IMR-90 (cell line): Measurements from ENCODE around the gene FAM110A. TPM values are rescaled to one million over a fixed set of nuclear protein-coding genes. Genes with fewer than 3 reads are reported as not detected.

Source experiments
- ATAC-seq: fragments of 200-7000 bp; cut with Tn5 transposase; 2 replicates; pipeline ENCODE4 v1.9.1; 2020; ENCODE audit warnings: low read depth, mild to moderate bottlenecking, moderate library complexity
- BruUV-seq: library from RNA; stranded (reverse); fragments of 400-500 nt; replicated peaks from 2 replicates; lab custom pipeline; 2021; lab: Mats Ljungman, UMichigan
- CTCF ChIA-PET: fragments of 300-600 bp; formaldehyde crosslinking; extraction: SDS; loops from one replicate; lab custom pipeline; 2021; ENCODE audit warnings: antibody characterized with exemption; lab: Yijun Ruan, JAX
- POLR2A ChIA-PET: fragments of 300-600 bp; sonication (Branson Sonifier 250); formaldehyde crosslinking; loops from one replicate; lab custom pipeline; 2022; ENCODE audit warnings: antibody characterized with exemption; ENCODE audit not compliant: unreplicated experiment; lab: Charles Lee
- DNase-seq: peaks from one replicate; pipeline ENCODE4 v3.0.0; 2013
- H2AFZ ChIP-seq: replicated peaks from 2 replicates; pipeline ENCODE3; 2013; ENCODE audit warnings: low read length, mild to moderate bottlenecking; ENCODE audit not compliant: poor library complexity
- H2AK5ac ChIP-seq: 2 replicates; pipeline ENCODE4 v1.6.1; 2013; ENCODE audit warnings: low read depth, low read length, inconsistent platforms
- H2AK9ac ChIP-seq: replicated peaks from 2 replicates; pipeline ENCODE3; 2013; ENCODE audit warnings: mild to moderate bottlenecking, low read depth, low read length, moderate library complexity; ENCODE audit not compliant: poor library complexity
- H2BK120ac ChIP-seq: 2 replicates; pipeline ENCODE4 v1.6.1; 2013; ENCODE audit warnings: low read depth, low read length, inconsistent platforms
- H2BK15ac ChIP-seq: 3 replicates; pipeline ENCODE4 v1.6.1; 2013; ENCODE audit warnings: low read depth, low read length, inconsistent platforms
- H2BK20ac ChIP-seq: 2 replicates; pipeline ENCODE4 v1.6.1; 2013; ENCODE audit warnings: low read depth, mild to moderate bottlenecking, inconsistent platforms, low read length, moderate library complexity
- H2BK5ac ChIP-seq: 2 replicates; pipeline ENCODE4 v1.6.1; 2013; ENCODE audit warnings: mild to moderate bottlenecking, low read depth, low read length, inconsistent platforms; ENCODE audit not compliant: poor library complexity, severe bottlenecking
- H3K14ac ChIP-seq: replicated peaks from 2 replicates; pipeline ENCODE4 v1.6.1; 2013; ENCODE audit warnings: low read depth, low read length, inconsistent platforms
- H3K18ac ChIP-seq: 2 replicates; pipeline ENCODE4 v1.6.1; 2013; ENCODE audit warnings: low read depth, low read length, control low read depth
- H3K23ac ChIP-seq: 2 replicates; pipeline ENCODE4 v1.6.1; 2013; ENCODE audit warnings: low read depth, low read length, inconsistent platforms
- H3K27ac ChIP-seq: 2 replicates; pipeline ENCODE4 v1.5.1; 2013; ENCODE audit warnings: mild to moderate bottlenecking, control low read depth, low read length; ENCODE audit not compliant: insufficient read depth
- H3K27me3 ChIP-seq: 2 replicates; pipeline ENCODE4 v1.6.1; 2013; ENCODE audit warnings: low read length; ENCODE audit not compliant: control insufficient read depth, insufficient read depth
- H3K36me3 ChIP-seq: 2 replicates; pipeline ENCODE4 v1.6.1; 2013; ENCODE audit warnings: low read length, mixed read lengths; ENCODE audit not compliant: control insufficient read depth, insufficient read depth
- H3K4ac ChIP-seq: 2 replicates; pipeline ENCODE4 v1.6.1; 2013; ENCODE audit warnings: low read depth, low read length, inconsistent platforms
- H3K4me1 ChIP-seq: 2 replicates; pipeline ENCODE4 v1.6.1; 2013; ENCODE audit warnings: low read length, mixed read lengths; ENCODE audit not compliant: control insufficient read depth, insufficient read depth
- H3K4me2 ChIP-seq: 2 replicates; pipeline ENCODE4 v1.6.1; 2013; ENCODE audit warnings: low read depth, mild to moderate bottlenecking, control low read depth, low read length, moderate library complexity
- H3K4me3 ChIP-seq: 2 replicates; pipeline ENCODE4 v1.5.1; 2013; ENCODE audit warnings: low read depth, mild to moderate bottlenecking, control low read depth, low read length, moderate library complexity; ENCODE audit not compliant: insufficient read depth
- H3K56ac ChIP-seq: 2 replicates; pipeline ENCODE4 v1.6.1; 2013; ENCODE audit warnings: low read length, inconsistent platforms; ENCODE audit not compliant: insufficient read depth; ENCODE audit errors: extremely low read depth
- H3K79me1 ChIP-seq, 2 experiments: 2 replicates each; pipeline ENCODE4 v1.6.1; 2013; ENCODE audit warnings: low read length in 2 of 2, inconsistent platforms in 1 of 2, low read depth in 1 of 2
- H3K9ac ChIP-seq: 2 replicates; pipeline ENCODE4 v1.6.1; 2013; ENCODE audit warnings: low read depth, low read length, control low read depth
- H3K9me1 ChIP-seq: 2 replicates; pipeline ENCODE4 v1.6.1; 2013; ENCODE audit warnings: low read length, inconsistent platforms; ENCODE audit not compliant: insufficient read depth
- H3K9me3 ChIP-seq: 2 replicates; pipeline ENCODE4 v1.6.1; 2013; ENCODE audit warnings: low read length; ENCODE audit not compliant: control insufficient read depth, insufficient read depth
- H4K20me1 ChIP-seq: 2 replicates; pipeline ENCODE4 v1.6.1; 2013; ENCODE audit warnings: low read length, inconsistent platforms; ENCODE audit not compliant: insufficient read depth
- H4K5ac ChIP-seq: 2 replicates; pipeline ENCODE4 v1.6.1; 2013; ENCODE audit warnings: mild to moderate bottlenecking, low read depth, low read length, control low read depth
- H4K8ac ChIP-seq, 2 experiments: 2 replicates each; pipeline ENCODE4 v1.6.1; 2013; ENCODE audit warnings: low read depth in 2 of 2, low read length in 2 of 2, control low read depth in 1 of 2, inconsistent platforms in 1 of 2
- H4K91ac ChIP-seq: 2 replicates; pipeline ENCODE4 v1.6.1; 2013; ENCODE audit warnings: low read depth, low read length, inconsistent platforms; ENCODE audit not compliant: insufficient read depth
- MAZ ChIP-seq: IDR thresholded peaks from 2 replicates; pipeline ENCODE4 v1.6.1; 2012; ENCODE audit warnings: low read depth, mild to moderate bottlenecking, low read length, improper control_type of control experiment, moderate library complexity, borderline replicate concordance
- POLR2A ChIP-seq: IDR thresholded peaks from 2 replicates; pipeline ENCODE4 v1.6.1; 2012; ENCODE audit warnings: mild to moderate bottlenecking, low read depth, low read length
- RAD21 ChIP-seq: IDR thresholded peaks from 2 replicates; pipeline ENCODE4 v1.6.1; 2012; ENCODE audit warnings: low read length, improper control_type of control experiment
- WGBS, 2 experiments: methylation state at CpG; one replicate each; pipeline versions ENCODE4 v1.1.5 to v1.1.7; 2013; ENCODE audit warnings: missing lambda C conversion rate in 2 of 2; ENCODE audit not compliant: insufficient read length in 1 of 2; ENCODE audit errors: extremely low coverage in 2 of 2; 5-methylcytosine and 5-hydroxymethylcytosine counted together
- dilution Hi-C: fragments of 300-500 bp; cut with HindIII; formaldehyde crosslinking; loops from one replicate; pipeline ENCODE4 v1.14.3; 2018; ENCODE audit warnings: low sequenced_read_pairs; ENCODE audit not compliant: unreplicated experiment
- in situ Hi-C: fragments of 300-500 bp; cut with MboI; formaldehyde crosslinking; loops from 3 replicates; pipeline ENCODE4 v1.14.3; 2019; ENCODE audit warnings: low sequenced_read_pairs, inconsistent platforms, mixed read lengths
- intact Hi-C: fragments of 100-400 bp; cut with micrococcal nuclease; formaldehyde crosslinking; loops from 2 replicates; pipeline ENCODE4 v1.10.0; 2022
- polyA plus RNA-seq, 3 experiments: library from polyadenylated mRNA; depleted of rRNA; stranded (reverse); fragments of >200 nt; gene quantifications; 2 replicates each; pipeline ENCODE4 v1.2.3, GENCODE V29; 2012; ENCODE audit warnings: low replicate concordance in 1 of 3
- total RNA-seq: library from RNA; depleted of rRNA; stranded (reverse); fragments of >200 nt; gene quantifications from 2 replicates; pipeline ENCODE4 v1.2.3, GENCODE V29; 2012
- TF ChIP-seq, protein P1 (sequence below): fragments of 150-350 bp; IDR thresholded peaks from 2 replicates; pipeline ENCODE4 v1.6.1; 2017; ENCODE audit warnings: mild to moderate bottlenecking, antibody characterized with exemption, low read length, low read depth

The FAM110A gene
- total and polyA plus RNA-seq, 2 of the 4 experiments (the other 2 are of a cell fraction) = 0.36 to 3.6 TPM

DNA sequence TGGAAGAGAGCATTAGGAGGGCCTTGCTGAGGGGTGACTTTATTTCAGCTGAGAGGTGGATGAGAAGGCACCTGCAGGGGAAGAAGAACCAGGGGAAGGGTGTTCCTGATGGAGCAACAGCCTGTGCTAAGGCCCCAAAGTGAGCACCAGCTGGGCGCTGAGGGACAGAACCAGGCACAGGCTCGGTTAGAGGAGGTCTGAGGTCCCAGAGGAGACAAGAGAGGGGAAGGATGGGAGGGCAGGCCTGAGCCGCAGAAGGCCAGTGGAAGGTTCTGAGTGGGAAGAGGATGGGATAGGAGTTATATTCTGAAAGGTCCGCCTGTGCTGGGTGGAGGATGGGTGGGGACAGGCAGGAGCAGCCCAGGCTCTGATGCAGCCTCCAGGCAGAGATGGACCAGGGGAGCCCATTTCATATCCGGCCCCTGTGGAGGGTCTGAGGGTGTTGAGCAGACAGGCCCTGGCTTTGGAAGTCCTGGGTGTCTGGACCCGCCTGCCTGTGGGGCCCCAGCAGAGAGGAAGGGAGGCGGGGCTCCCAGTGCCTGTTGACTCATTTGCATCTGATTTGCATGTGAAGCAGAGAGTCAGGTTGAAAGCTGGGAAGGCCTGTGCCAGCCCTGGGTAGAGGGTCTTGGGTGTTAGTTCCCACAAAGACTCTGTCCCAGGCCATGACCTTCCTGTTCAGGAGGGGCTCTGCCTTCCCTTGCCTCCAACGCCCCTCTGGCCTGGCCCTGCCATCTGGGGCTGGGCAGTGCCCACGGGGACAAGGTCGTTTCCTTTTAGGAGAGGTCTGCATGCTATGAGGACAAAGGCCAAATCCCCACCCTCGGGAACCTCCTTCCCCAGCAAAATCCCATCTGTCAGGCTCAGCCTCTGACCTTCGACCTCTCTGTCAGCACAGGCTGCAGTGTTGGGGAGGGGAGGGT is 10.6 kb upstream of the FAM110A start (continued):
- TF ChIP-seq RAD21 = no peak
- TF ChIP-seq POLR2A = no peak

- no peak overlapping the region for H2BK120ac ChIP-seq
- dilution Hi-C loops = no loop called here
- H2BK15ac ChIP-seq = no peak overlapping the region
- no peak overlapping the region for H3K4ac ChIP-seq
- H3K23ac ChIP-seq = no peak overlapping the region
- intact Hi-C loops = no loop called here
- ChIA-PET POLR2A (no interaction called here), CTCF (no interaction called here)
- no peak overlapping the region for H2AFZ ChIP-seq
- no peak overlapping the region for H2AK5ac ChIP-seq
- no peaks in the 10 kb centered on the region for H3K4me1 ChIP-seq
- H3K4me3 ChIP-seq = no peak overlapping the region
- H2BK5ac ChIP-seq = no peak overlapping the region
- TF ChIP-seq, protein P1, sequence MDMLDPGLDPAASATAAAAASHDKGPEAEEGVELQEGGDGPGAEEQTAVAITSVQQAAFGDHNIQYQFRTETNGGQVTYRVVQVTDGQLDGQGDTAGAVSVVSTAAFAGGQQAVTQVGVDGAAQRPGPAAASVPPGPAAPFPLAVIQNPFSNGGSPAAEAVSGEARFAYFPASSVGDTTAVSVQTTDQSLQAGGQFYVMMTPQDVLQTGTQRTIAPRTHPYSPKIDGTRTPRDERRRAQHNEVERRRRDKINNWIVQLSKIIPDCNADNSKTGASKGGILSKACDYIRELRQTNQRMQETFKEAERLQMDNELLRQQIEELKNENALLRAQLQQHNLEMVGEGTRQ = peak; percentile 50; the same call in 1 of the 2 replicates
- no peak for TF ChIP-seq MAZ
- H2BK20ac ChIP-seq = no peak overlapping the region
- H4K5ac ChIP-seq = no peak overlapping the region
- no peak overlapping the region for H3K4me2 ChIP-seq
- ATAC-seq = no peak
- no peak overlapping the region for H4K91ac ChIP-seq
- H3K9ac ChIP-seq = no peak overlapping the region
- in situ Hi-C loops = loop anchor here (10.0 kb wide), 1 partner anchor 291 kb away; the partner anchor contains the start of gene PSMF1
- no peak overlapping the region for H3K27ac ChIP-seq
- H3K36me3 ChIP-seq = no peaks in the 10 kb centered on the region
- no peaks in the 10 kb centered on the region for H4K20me1 ChIP-seq
- H3K9me1 ChIP-seq = no peaks in the 10 kb centered on the region
- H3K27me3 ChIP-seq = no peaks in the 10 kb centered on the region; the same call in 1 of the 2 replicates
- H3K14ac ChIP-seq = no peak overlapping the region
- no peak overlapping the region for H2AK9ac ChIP-seq
- H3K79me1 ChIP-seq = no peaks in the 10 kb centered on the region
- H3K56ac ChIP-seq = no peak overlapping the region
- no peak for DNase-seq
- H3K18ac ChIP-seq = no peak overlapping the region
- 20% methylated on average over 2 of the region's 4 CpGs; no CpG with 5 or more reads in 1 of the 2 experiments for WGBS, 2 experiments
- no peak overlapping the region for H4K8ac ChIP-seq
- H3K9me3 ChIP-seq = no peaks in the 10 kb centered on the region
- BruUV-seq = no TSS peak
Measured at GRCh38 chr20:823574-823902, 10.0 kb upstream of the FAM110A start.
